Measurements from ENCODE around the gene DCTN2.
A peak's percentile ranks its signal among the peaks of the same experiment; 100 is the strongest.
"Not testable (repeated sequence)": the region's sequence is repeated elsewhere in the genome, so short reads cannot be mapped to it uniquely, and the experiment has no call there.

DCTN2 gene

DNA sequence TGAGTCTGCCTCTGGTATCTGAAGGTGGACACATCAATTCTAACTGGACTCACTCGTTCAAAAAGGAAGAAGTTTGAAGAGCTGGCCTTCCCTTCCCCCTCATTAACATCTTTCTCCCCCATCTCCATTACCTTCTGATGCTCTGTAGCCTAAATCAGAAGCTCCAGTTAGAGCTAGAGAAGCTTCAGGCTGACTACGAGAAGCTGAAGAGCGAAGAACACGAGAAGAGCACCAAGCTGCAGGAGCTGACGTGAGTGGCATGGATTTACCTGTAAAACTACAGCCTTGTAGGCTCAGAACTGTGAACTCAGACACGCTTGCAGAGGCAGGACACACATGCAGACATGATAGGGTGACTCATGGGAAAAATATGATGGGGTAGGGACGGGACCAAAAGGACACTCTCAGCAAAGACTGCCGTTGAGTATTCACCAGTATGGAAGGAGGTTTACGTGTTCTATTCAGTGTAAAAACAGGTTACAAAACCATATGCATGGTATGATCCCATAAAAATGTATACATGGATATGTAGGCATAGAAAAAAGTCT, 29.7 kb upstream of the DCTN2 start:
- DNase-seq (ENCODE audit: low read depth): peak; percentile 40

DNA sequence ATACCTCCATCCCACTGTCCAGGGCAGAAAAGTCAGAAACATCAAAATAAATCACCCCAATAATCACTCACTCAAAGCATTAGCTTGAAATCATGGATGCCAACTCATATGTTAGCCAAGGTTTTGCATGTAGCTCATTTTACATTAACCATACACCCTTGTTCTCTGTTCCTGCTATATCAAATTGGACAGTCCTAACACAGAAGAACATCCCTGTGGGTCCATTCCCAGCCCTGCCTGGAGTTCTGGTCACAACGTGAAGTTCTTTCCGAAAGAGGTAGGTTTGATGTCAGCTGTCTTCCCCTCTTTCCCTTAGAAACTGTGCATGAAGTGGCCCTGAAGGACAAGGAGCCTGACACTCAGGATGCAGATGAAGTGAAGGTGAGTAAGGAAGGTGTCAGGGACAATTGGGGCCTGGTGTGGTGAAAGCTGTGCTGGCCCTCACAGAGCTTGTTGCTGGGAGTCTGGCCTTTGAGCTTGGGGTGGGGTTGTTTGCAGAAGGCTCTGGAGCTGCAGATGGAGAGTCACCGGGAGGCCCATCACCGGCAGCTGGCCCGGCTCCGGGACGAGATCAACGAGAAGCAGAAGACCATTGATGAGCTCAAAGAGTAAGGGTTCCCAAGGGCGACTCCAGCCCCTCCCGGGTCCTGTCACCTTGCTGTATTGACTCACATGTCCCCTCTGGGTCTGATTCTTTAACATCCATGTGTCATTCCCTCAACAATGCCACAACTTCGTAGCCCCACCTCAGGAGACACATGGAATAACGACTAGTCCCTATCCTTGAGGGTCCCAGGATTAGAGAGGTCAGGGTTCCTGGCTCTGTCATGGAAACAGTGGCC, 29.0 kb upstream of the DCTN2 start:
- DNase-seq (ENCODE audit: low read depth): no peak

DNA sequence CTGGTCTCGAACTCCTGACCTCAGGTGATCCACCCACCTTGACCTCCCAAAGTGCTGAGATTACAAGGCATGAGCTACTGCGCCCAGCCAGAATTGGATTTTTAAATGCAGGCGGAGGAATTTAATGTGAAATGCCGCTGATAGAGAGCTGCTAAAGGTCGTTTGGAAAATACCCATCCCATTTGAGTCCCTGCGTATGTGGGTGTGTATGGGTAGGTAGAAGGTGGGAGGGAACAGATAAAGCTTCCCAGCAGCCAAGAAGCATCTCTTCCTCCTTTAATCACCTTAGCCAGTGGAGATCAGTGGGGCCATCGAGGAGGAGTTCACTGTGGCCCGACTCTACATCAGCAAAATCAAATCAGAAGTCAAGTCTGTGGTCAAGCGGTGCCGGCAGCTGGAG, 27.8 kb upstream of the DCTN2 start:
- no peak for DNase-seq (ENCODE audit: low read depth)

DNA sequence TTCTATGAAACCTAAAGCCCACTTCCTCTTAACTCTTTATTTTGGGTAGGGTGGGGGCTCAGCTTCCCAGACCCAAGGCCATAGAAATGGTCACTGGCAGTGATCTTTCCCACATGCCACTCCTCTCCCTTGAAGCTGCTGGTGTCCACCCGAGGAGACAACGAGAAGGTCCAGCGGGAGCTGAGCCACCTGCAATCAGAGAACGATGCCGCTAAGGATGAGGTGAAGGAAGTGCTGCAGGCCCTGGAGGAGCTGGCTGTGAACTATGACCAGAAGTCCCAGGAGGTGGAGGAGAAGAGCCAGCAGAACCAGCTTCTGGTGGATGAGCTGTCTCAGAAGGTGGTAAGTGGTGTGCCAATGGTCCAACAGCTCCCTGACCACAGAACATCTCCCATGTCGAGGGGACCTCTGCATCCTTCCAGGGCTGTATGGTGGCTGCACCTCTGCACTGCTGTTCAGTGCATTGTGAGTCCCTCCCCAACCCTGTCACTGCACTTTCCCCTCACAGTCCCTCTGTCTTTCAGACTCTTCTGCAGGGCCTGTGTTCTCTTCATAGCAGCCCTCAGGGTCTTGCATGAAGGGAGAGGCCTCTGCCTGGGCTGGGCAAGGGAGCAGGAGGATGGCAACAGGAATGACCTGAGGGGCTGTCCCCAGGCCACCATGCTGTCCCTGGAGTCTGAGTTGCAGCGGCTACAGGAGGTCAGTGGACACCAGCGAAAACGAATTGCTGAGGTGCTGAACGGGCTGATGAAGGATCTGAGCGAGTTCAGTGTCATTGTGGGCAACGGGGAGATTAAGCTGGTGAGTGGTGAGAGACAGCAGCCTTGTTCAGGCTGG, 25.2 kb upstream of the DCTN2 start:
- DNase-seq (ENCODE audit: low read depth): no peak

DNA sequence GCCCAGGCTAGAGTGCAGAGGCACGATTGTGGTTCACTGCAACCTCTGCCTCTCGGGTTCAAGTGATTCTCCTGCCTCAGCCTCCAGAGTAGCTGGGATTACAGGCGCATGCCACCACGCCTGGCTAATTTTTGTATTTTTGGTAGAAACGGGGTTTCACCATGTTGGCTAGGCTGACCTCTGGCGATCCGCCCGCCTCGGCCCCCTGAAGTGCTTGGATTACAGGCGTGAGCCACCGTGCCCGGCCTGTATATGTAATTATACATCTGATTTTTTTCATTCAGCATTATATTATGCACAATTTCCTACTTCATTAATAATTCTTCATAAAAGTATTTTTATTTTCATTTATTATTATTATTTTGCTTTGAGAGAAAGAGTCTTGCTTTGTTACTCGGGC, 23.4 kb upstream of the DCTN2 start:
- DNase-seq (ENCODE audit: low read depth): not testable (repeated sequence)

DNA sequence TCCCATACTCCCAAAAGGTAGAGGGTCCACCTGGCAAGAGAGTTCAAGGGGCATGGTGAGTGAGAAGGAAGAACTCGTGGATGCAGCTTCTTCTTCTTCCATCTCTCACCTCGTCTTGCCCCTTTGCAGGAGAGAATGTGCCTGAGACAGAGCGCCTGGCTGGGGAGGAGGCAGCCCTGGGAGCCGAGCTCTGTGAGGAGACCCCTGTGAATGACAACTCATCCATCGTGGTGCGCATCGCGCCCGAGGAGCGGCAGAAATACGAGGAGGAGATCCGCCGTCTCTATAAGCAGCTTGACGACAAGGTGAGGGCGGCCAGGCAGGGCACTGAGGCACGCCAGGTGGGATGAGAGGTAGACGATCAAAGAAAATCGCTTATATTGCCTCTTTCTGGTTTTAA, 22.9 kb upstream of the DCTN2 start:
- DNase-seq (ENCODE audit: low read depth): no peak

DNA sequence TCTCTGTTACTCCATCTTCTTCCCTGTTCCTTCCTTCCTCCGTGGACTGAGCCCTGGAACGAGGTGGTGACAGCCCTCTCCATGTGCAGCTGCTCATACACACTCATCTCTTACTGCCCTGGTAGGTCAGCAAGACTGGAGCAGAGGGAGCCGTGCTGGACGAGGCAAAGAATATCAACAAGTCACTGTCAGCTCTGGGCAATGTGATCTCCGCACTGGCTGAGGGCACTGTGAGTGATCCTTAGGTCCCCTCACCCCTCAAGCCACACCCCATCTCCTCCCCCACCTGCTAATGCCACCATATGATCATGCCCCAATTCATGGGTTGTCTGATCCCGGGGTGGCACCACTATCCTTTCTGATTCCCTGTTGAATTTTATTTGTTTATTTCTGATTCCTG, 21.8 kb upstream of the DCTN2 start:
- DNase-seq (ENCODE audit: low read depth): no peak

DNA sequence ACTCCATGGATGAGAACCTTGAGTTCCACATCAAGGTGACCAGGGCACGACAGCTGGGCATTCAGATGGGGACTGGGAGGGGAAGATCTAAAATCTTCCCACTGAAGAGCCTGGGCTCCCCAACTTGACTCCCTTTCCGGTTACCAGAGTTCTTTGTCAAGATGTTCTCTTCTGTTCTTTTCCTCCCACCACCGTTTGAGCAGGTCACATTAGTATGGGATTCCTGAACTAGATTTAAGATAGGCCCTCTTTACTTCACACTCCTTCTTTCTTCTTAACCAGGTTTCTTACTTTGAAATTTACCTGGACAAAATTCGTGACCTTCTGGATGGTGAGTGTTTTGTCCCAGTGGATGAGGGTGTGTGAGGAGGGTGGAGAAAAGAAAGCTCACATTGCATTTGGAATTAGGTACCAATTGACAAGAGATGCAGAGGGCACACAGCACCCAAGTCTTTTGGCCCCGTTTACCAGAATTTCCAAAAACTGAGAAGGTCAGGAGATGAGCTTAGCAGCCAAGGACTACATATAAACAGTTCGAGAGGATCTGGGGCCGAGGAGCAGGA, 17.3 kb upstream of the DCTN2 start:
- no peak for DNase-seq (ENCODE audit: low read depth)

DNA sequence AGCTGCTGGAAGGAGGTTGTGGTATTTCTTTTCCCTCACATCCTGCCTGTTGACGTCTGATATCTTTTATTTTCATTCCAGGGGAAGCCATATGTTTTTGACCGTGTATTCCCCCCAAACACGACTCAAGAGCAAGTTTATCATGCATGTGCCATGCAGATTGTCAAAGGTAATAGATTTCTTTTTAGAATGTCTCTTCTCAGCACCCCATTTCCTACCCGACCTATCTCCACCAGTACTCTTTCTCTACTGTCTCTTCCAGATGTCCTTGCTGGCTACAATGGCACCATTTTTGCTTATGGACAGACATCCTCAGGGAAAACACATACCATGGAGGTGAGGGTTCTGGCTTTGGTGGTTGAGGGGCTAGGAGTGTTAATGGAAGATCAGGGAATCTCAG, 16.4 kb upstream of the DCTN2 start:
- DNase-seq (ENCODE audit: low read depth): no peak

DNA sequence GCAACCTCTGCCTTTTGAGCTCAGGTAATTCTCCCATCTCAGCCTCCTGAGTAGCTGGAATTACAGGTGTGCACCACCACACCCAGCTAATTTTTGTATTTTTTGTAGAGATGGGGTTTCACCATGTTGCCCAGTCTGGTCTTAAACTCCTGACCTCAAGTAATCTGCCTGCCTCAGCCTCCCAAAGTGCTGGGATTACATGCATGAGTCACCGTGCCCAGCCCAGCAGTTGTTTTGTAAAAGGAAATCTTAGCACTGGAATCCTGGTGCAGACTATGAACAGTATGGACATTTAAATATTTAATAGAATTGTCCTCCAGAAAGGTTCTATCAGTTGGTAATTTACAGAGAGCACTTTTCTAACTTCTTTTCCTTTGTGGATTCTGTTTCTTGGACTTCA, 14.1 kb upstream of the DCTN2 start:
- peak; percentile 49 for DNase-seq (ENCODE audit: low read depth)

DNA sequence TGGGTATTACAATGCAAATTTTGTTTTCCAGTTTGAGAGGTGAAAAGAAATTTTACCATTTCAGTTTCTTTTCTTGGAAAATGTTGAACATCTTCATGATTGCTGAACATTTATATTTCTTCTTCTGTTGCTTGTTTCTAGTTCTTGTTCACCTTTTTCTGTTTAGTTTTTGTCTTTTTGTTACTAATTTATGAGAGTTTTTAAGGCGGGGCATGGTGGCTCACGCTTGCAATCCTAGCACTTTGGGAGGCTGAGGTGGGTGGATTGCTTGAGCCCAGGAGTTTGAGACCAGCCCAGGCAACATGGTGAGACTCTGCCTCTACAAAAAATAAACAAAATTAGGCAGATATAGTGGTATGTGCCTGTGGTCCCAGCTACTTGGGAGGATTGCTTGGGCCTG, 13.5 kb upstream of the DCTN2 start:
- no peak for DNase-seq (ENCODE audit: low read depth)

DNA sequence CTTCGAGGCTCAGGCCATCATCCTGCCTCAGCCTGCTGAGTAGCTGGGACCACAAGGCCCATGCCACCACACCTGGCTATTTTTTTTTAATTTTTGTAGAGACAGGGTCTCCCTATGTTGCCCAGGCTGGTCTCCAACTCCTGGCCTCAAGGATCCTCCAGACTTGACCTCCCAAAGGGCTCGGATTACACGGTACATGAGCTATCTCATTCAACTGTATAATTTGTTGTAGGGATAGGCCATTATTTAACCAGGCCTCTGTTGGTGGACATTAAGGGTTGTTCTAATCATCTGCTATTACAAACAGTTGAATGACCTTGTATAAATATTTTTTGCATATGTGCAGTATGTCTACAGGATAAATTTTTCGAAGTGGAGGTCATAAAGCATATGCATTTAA, 11.9 kb upstream of the DCTN2 start:
- no peak for DNase-seq (ENCODE audit: low read depth)

DNA sequence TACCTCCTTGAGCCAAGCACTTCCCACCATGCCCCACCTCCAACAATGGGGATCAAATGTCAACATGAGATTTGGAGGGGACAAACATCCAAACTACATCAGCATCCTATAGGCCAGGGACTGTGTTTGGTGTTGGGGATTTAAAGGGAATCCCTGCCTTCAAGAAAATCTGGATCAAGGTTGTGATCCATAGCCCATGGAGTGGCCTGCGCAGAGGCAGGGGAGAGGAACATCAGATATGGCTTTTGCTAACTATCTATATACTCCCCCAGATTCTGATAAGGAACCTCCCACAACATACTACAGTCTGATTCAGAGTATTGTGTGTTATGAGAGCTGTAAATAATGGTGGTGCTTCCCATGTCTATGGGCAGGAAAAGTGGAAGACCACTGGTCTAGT, 7.9 kb upstream of the DCTN2 start:
- DNase-seq (ENCODE audit: low read depth): no peak

DNA sequence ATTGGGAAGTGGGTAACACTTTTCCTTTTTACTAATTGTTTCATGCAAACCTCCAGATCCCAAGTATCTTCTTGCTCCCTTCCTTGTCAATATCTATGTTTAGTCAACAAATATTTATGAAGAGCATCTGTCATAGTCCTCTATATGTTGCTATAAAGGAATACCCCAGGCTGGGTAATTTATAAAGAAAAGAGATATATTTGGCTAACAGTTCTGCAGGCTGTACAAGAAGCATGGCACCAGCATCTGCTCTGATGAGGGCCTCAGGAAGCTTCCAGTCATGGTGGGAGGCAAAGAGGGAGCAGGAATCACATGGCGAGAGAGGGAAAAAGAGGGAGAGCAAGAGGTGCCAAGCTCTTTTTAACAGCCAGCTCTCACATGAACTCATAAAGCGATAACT, 7.5 kb upstream of the DCTN2 start:
- DNase-seq (ENCODE audit: low read depth): no peak

DNA sequence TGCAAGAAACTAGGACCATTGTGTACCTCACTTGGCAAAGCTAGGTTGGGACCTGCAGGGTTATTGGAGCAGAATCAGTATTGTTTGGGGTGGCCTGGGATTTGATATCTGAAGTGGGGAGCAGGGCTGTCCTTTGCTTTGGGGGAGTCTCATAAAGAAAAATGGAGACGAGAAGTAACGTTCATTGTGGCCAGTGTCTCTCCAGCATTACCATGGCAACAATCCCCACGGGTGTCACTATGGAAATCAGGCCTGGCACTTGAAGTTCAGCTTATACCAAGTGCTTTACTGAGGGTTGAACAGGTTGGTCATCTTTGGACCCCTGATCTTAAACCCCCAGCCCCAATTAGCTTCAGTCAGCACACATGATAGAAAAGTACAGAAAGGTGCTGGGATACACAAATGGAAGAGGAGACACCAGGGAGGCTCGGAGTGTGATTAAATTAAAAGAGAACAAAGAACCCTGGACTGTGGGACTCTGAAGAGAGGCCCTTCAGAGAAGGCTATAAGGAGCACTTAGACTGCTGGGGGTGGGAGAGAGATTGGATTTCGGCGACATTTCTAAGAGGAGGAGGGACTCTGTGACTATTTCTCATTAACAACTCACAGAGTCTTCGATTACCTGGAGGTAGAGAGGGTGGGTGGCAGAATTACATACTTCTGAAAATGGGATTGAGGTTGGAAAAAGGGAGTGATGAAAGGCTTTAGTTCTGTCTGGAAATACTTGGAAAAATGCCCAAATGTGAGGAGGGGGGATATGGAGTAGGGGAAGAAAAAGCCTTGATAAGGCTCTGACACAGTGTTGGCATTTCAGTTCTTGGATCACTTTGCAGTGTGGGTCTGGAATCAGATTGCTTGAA, 6.6 kb upstream of the DCTN2 start:
- DNase-seq (ENCODE audit: low read depth): no peak

DNA sequence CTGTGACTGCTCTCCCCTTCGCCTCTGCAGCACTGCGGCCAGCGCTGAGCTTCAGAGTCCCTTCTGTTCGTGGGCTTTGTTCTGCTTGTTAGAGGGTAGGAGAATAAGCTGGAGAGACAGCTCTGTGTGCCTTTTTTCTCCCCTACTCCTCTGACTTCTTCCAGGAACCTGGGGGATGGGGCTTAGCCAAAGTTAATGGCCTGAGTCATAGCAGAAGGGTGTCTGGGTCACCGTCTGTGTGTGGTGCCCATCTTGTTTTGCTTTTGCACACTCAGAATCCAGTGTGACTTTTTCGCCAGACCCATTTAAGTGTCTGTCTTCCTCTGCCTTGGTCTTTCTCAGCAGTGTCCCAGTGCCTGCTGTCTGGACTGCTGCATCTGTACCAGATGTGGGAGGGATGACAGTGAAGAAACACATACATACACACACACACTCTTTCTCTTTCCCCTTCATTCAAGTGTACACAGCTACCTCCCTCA, 5.9 kb upstream of the DCTN2 start:
- DNase-seq (ENCODE audit: low read depth): peak; percentile 78

DNA sequence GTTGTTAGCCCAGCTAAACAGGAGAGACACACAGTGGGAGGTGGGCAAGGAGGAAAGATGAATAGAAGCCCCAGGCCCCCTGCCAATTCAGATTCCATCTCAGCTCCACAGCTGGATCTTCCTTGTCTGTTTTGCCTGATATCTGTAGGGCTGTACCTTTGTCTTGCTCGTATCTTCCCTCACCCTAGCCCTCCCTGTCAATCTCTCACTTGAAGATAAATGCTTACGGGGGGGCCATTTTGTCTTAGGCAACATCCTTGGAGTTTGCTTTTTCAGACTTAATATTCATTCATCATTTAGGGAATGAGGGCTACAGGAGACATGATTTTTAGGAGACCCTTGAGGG, 5.3 kb upstream of the DCTN2 start:
- no peak for DNase-seq (ENCODE audit: low read depth)

DNA sequence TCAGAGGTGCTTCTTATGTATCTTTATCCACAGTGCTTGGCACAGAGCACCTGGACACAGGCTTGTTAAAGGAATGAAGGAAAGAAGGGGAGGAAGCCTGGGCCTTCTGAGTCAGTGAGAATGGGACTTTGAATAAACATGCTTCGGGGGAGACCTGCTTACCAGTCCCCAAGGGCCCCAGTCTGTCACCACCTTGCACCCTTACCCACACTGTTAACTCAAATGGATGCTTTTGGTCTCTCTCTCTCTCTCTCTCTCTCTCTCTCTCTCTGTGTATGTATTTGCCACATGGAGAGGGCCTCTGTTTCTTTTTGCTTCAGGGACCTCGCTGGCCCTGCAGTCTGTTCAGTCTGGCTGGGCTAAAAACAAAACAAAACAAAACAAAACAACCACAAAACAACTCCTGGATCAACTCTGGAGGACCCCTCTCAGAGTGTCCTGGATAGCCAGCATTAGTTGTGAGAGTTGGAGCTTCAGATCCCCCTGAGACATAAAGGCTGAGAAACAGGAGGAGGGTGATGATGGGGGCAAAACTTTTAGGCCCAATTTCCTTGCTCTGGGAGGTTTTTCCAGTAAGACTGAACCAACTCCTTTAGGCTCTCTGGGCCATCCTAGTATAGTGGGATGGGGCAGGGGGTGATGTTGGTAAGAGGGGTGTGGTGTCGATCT, 4.8 kb upstream of the DCTN2 start:
- DNase-seq (ENCODE audit: low read depth): no peak

DNA sequence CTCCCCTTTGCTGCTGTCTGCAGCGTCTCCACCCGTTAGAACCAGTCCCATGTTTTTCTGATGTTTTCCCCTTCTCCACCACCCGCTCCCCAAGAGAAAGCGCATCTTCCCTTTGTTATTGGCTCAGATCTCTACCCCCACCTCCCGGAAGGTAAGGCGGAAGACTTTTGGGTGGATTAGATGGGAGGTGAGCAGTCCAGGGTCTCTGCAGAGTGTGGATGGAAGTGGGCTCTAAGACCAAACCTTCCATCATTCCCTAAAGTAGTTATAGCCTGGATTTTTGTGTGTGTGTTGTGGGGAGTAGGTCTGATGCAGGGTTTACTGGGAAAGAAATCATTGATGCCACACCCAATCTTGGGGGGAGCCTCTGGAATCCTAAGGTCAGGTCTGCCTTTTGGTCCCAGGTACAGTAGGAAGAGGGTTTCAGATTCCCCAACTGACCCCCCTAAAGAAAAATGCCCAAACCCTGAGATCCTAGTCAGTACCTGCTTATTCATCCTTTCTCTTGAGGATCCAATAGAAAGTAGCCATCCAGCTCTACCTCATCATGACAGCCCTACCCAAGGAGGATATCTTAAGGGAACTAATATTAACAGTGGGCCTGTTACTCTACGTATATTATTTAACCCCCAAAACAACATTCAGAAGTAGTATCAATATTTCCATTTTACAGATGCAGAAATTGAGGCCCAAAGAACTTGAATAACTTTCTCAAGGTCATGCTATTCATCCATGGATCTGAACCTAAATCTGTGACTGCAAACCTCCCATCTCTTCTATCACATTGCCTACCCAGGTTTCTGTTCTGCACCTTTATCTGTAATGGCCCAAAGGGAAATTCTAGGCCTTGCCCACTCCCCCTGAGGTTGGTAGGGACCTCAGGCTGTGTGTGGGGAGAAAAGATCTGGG, 3.9 kb upstream of the DCTN2 start:
- DNase-seq (ENCODE audit: low read depth): no peak
